GM12891 (cell line): ENCODE data around the gene KLRF1.

ENCODE experiments used
- POLR2A ChIP-seq: IDR thresholded peaks from 2 replicates; pipeline ENCODE4 v1.6.1; 2011; ENCODE audit warnings: low read depth, low read length, control low read depth
- POLR2AphosphoS5 ChIP-seq: IDR thresholded peaks from 2 replicates; pipeline ENCODE4 v1.6.1; 2011; ENCODE audit warnings: low read depth, low read length, control low read depth
- TAF1 ChIP-seq: IDR thresholded peaks from 2 replicates; pipeline ENCODE4 v1.6.1; 2011; ENCODE audit warnings: low read depth, low read length, control low read depth

DNA sequence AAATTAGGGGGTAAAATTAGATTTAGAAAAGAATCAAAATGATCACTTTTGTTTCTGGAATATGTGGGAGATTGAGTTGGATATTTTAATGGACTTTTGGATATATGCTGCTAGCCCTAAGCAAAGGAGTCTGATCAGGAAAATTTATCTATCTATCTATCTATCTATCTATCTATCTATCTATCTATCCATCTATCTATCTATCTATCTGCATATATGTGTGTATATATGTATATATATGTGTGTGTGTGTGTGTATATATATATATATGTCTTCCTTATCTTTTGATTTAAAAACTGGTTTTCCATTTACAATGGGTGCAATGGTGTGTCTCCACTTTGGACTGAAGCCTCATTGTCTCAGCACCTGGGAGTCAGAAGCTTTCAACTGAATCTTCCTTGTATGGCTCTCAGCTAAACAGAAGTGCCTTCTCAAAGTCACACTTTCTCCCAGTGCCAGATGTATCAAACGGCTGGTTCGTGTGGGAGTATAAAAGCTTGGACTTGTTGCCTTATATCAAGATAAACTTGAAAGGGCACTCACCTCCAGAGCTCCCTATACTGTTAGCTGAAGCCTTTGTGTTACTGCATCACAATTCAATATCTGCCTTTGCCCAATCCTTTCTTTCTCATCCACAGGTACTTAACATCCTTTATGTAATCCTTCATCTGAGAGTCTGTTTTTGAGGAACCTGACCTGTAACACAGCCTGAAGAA is 34.9 kb upstream of the KLRF1 start:
- TF ChIP-seq POLR2A (no peak), TAF1 (no peak), POLR2AphosphoS5 (no peak)
